HUDEP-2 (cell line): Measurements from ENCODE around the gene RPS15A.
A peak's percentile ranks its signal among the peaks of the same experiment; 100 is the strongest.
"Not testable (repeated sequence)": the region's sequence is repeated elsewhere in the genome, so short reads cannot be mapped to it uniquely, and the experiment has no call there.

Experiments
- DNase-seq, 76 experiments: peaks; one replicate each; lab custom pipeline; 2025; ENCODE audit not compliant: unreplicated experiment in 76 of 76; lab: John Stamatoyannopoulos, UW

Gene RPS15A

GRCh38 chr16:18759598-18760520, 30.3 kb downstream of the RPS15A start:
- peak in 25 of 76 experiments; percentile 3 to 56 (median 17) for DNase-seq

GRCh38 chr16:18757960-18758660, 32.0 kb downstream of the RPS15A start:
- not testable (repeated sequence) for DNase-seq

- DNase-seq = not testable (repeated sequence)
Measured at GRCh38 chr16:18756639-18757038, 33.5 kb downstream of the RPS15A start.

GRCh38 chr16:18742870-18743269, 47.3 kb downstream of the RPS15A start:
- not testable (repeated sequence) for DNase-seq

GRCh38 chr16:18740027-18740426, 50.1 kb downstream of the RPS15A start:
- not testable (repeated sequence) for DNase-seq

- DNase-seq = not testable (repeated sequence)
Measured at GRCh38 chr16:18738768-18739167, 51.4 kb downstream of the RPS15A start.

GRCh38 chr16:18734279-18734678, 55.9 kb downstream of the RPS15A start:
- DNase-seq = not testable (repeated sequence)
